Measurements from ENCODE around the gene DOCK4.

- TF ChIP-seq RCOR1 (IDR thresholded peaks at IDR 0.05; ENCODE audit: low read depth, low read length) = no peak
- TF ChIP-seq ESRRA (IDR thresholded peaks at IDR 0.05; ENCODE audit: borderline replicate concordance, low read length) = no peak
- TF ChIP-seq RFX5 (IDR thresholded peaks at IDR 0.05) = no peak
- TF ChIP-seq, protein P1, sequence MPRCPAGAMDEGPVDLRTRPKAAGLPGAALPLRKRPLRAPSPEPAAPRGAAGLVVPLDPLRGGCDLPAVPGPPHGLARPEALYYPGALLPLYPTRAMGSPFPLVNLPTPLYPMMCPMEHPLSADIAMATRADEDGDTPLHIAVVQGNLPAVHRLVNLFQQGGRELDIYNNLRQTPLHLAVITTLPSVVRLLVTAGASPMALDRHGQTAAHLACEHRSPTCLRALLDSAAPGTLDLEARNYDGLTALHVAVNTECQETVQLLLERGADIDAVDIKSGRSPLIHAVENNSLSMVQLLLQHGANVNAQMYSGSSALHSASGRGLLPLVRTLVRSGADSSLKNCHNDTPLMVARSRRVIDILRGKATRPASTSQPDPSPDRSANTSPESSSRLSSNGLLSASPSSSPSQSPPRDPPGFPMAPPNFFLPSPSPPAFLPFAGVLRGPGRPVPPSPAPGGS (IDR thresholded peaks at IDR 0.05) = no peak
- TF ChIP-seq NFE2L2 (conservative IDR thresholded peaks at IDR 0.05; ENCODE audit: low read length) = no peak
- TF ChIP-seq KDM5A (IDR thresholded peaks at IDR 0.05) = no peak
- TF ChIP-seq MAX (IDR thresholded peaks at IDR 0.05) = no peak
- TF ChIP-seq, protein P2, sequence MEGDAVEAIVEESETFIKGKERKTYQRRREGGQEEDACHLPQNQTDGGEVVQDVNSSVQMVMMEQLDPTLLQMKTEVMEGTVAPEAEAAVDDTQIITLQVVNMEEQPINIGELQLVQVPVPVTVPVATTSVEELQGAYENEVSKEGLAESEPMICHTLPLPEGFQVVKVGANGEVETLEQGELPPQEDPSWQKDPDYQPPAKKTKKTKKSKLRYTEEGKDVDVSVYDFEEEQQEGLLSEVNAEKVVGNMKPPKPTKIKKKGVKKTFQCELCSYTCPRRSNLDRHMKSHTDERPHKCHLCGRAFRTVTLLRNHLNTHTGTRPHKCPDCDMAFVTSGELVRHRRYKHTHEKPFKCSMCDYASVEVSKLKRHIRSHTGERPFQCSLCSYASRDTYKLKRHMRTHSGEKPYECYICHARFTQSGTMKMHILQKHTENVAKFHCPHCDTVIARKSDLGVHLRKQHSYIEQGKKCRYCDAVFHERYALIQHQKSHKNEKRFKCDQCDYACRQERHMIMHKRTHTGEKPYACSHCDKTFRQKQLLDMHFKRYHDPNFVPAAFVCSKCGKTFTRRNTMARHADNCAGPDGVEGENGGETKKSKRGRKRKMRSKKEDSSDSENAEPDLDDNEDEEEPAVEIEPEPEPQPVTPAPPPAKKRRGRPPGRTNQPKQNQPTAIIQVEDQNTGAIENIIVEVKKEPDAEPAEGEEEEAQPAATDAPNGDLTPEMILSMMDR (IDR thresholded peaks at IDR 0.05) = no peak
- TF ChIP-seq MAFK (IDR thresholded peaks at IDR 0.05; ENCODE audit: partially characterized antibody) = no peak
- TF ChIP-seq RAD21 (conservative IDR thresholded peaks at IDR 0.05 in 1 of 2, IDR thresholded peaks at IDR 0.05 in 1 of 2) = no peak
- TF ChIP-seq RNF2 (IDR thresholded peaks at IDR 0.05; ENCODE audit: borderline replicate concordance, low read depth) = no peak
Measured at GRCh38 chr7:112122798-112123197, 83.4 kb downstream of the DOCK4 start.
